SU-DHL-6 (cell line): Measurements from ENCODE around the gene PLA2G6.

ENCODE experiments used
- H2AFZ ChIP-seq: fragments of 200-600 bp; sonication (generic); 2 replicates; pipeline ENCODE4 v1.6.1; 2014; ENCODE audit warnings: low read depth, mild to moderate bottlenecking, moderate library complexity, mixed read lengths, antibody characterized with exemption, low read length; ENCODE audit not compliant: severe bottlenecking
- H3F3A ChIP-seq: fragments of 200-600 bp; shearing (Covaris generic); 2 replicates; pipeline ENCODE4 v1.6.0; 2016; ENCODE audit warnings: antibody characterized with exemption, mild to moderate bottlenecking; ENCODE audit not compliant: insufficient read depth
- H3K27ac ChIP-seq: fragments of 200-600 bp; sonication (generic); 2 replicates; pipeline ENCODE4 v1.5.1; 2016; ENCODE audit warnings: low read depth, mild to moderate bottlenecking, low read length, moderate library complexity, mixed read lengths
- H3K27me3 ChIP-seq: fragments of 200-600 bp; sonication (generic), shearing (Covaris generic); 2 replicates; pipeline ENCODE4 v1.6.0; 2014; ENCODE audit warnings: mild to moderate bottlenecking, low read length
- H3K36me3 ChIP-seq: fragments of 200-600 bp; sonication (generic); 2 replicates; pipeline ENCODE4 v1.6.1; 2014; ENCODE audit warnings: mild to moderate bottlenecking, low read length, mixed read lengths
- H3K4me2 ChIP-seq: fragments of 300-600, 200-600 bp; shearing (Covaris generic), sonication (generic); 2 replicates; pipeline ENCODE4 v1.6.0; 2014; ENCODE audit warnings: low read length, low read depth, mild to moderate bottlenecking; ENCODE audit not compliant: poor library complexity, severe bottlenecking
- H3K4me3 ChIP-seq: fragments of 200-600 bp; sonication (generic); 2 replicates; pipeline ENCODE4 v1.5.1; 2014; ENCODE audit warnings: antibody characterized with exemption, low read length, mild to moderate bottlenecking, mixed read lengths; ENCODE audit not compliant: insufficient read depth, poor library complexity, severe bottlenecking
- H3K79me2 ChIP-seq: fragments of 200-600 bp; sonication (generic); 2 replicates; pipeline ENCODE4 v1.6.1; 2014; ENCODE audit warnings: mild to moderate bottlenecking, low read length, moderate library complexity; ENCODE audit not compliant: insufficient read depth
- H3K9ac ChIP-seq: fragments of 200-600 bp; sonication (generic); 2 replicates; pipeline ENCODE4 v1.7.0; 2014; ENCODE audit warnings: mild to moderate bottlenecking, low read length
- H3K9me2 ChIP-seq: fragments of 200-600 bp; sonication (generic); replicated peaks from 2 replicates; pipeline ENCODE4 v1.6.1; 2014; ENCODE audit warnings: low read length; ENCODE audit not compliant: insufficient read depth
- H3K9me3 ChIP-seq: fragments of 200-600 bp; sonication (generic); 2 replicates; pipeline ENCODE4 v1.6.1; 2014; ENCODE audit warnings: low read length, mixed read lengths; ENCODE audit not compliant: insufficient read depth
- H4K20me1 ChIP-seq: fragments of 200-600 bp; sonication (generic); 2 replicates; pipeline ENCODE4 v1.6.1; 2014; ENCODE audit warnings: low read depth, mild to moderate bottlenecking, antibody characterized with exemption, low read length, moderate library complexity, mixed read lengths
- CTCF ChIP-seq: fragments of 200-600 bp; sonication (generic); IDR thresholded peaks from one replicate; pipeline ENCODE4 v1.5.1; 2017; ENCODE audit warnings: antibody characterized with exemption, mild to moderate bottlenecking, low read length, moderate library complexity; ENCODE audit not compliant: insufficient read depth, poor library complexity, severe bottlenecking
- EZH2phosphoT487 ChIP-seq: fragments of 200-600 bp; sonication (generic), shearing (Covaris generic); conservative IDR thresholded peaks from 2 replicates; pipeline ENCODE4 v1.6.1; 2018; ENCODE audit warnings: mild to moderate bottlenecking, antibody characterized with exemption, low read length, moderate library complexity, mixed read lengths

Gene PLA2G6

DNA sequence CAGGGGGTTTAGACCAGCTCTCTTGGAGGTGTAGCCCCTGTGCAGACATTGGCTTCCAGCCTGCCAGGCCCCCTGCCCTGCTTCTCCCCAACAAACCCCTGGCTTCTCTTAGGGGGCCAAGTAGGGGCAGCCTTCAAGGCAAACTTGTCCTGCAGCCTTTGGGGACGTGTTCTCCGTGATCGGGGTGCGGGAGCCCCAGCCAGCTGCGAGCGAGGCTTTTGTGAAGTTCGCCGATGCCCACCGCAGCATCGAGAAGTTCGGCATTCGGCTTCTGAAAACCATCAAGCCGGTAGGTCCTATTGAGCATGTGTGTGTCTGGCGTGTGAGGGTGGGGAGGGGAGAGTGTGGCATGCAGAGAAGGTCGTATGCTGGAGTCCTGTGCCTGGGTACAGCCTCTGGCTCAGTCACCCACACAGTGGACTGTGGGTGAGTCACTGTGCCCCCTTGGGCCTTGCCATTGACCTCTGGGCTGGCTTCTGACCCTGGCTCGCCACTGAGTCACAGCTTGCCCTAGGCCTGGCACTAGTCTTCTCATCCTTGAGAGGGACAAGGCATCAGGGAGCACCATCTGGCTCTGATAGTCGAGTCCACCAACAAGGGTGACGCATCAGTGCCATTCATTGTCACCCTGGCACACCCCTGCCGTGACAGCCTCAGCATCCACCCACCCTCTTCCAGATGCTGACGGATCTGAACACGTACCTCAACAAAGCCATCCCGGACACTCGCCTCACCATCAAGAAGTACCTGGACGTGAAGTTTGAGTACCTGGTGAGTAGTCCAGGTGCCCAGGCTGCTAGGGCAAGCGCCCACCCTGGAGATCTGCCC, 109.1 kb downstream of the PLA2G6 start:
- H4K20me1 ChIP-seq: no peaks in the 10 kb centered on the region
- H3F3A ChIP-seq: no peaks in the 10 kb centered on the region
- TF ChIP-seq CTCF (no peak), EZH2phosphoT487 (no peak)
- no peaks in the 10 kb centered on the region for H3K27me3 ChIP-seq
- H3K4me2 ChIP-seq: no peak overlapping the region
- H3K9ac ChIP-seq: no peak overlapping the region
- no peak overlapping the region for H2AFZ ChIP-seq
- no peak overlapping the region for H3K27ac ChIP-seq
- H3K79me2 ChIP-seq: no peaks in the 10 kb centered on the region
- no peaks in the 10 kb centered on the region for H3K9me2 ChIP-seq
- no peaks in the 10 kb centered on the region for H3K9me3 ChIP-seq
- H3K36me3 ChIP-seq: no peaks in the 10 kb centered on the region
- no peak overlapping the region for H3K4me3 ChIP-seq

GRCh38 chr22:38071421-38072321, 110.0 kb downstream of the PLA2G6 start:
- H3K27me3 ChIP-seq: no peaks in the 10 kb centered on the region
- no peak overlapping the region for H3K4me2 ChIP-seq
- no peak overlapping the region for H2AFZ ChIP-seq
- no peaks in the 10 kb centered on the region for H3K79me2 ChIP-seq
- no peaks in the 10 kb centered on the region for H3F3A ChIP-seq
- no peaks in the 10 kb centered on the region for H3K9me3 ChIP-seq
- H4K20me1 ChIP-seq: no peaks in the 10 kb centered on the region
- H3K27ac ChIP-seq: no peak overlapping the region
- no peak for TF ChIP-seq EZH2phosphoT487
- H3K4me3 ChIP-seq: no peak overlapping the region
- no peak overlapping the region for H3K9ac ChIP-seq
- no peaks in the 10 kb centered on the region for H3K36me3 ChIP-seq
- H3K9me2 ChIP-seq: no peaks in the 10 kb centered on the region

- H3K36me3 ChIP-seq: no peaks in the 10 kb centered on the region
- TF ChIP-seq EZH2phosphoT487: no peak
- no peak for TF ChIP-seq CTCF
- H3K9me3 ChIP-seq: no peaks in the 10 kb centered on the region
- H2AFZ ChIP-seq: no peak overlapping the region
- H3K9ac ChIP-seq: no peak overlapping the region
- H3K4me3 ChIP-seq: no peak overlapping the region
- H4K20me1 ChIP-seq: no peaks in the 10 kb centered on the region
- no peak overlapping the region for H3K4me2 ChIP-seq
- H3K9me2 ChIP-seq: no peaks in the 10 kb centered on the region
- no peak overlapping the region for H3K27ac ChIP-seq
- no peaks in the 10 kb centered on the region for H3F3A ChIP-seq
- no peaks in the 10 kb centered on the region for H3K79me2 ChIP-seq
- H3K27me3 ChIP-seq: no peaks in the 10 kb centered on the region
Observed at GRCh38 chr22:38070250-38070921, 111.2 kb downstream of the PLA2G6 start.
